Right renal cortex interstitium (tissue), 3 donors: ENCODE data around the gene POMT1. TPM values are rescaled to one million over a fixed set of nuclear protein-coding genes. Genes with fewer than 3 reads are reported as not detected.

Experiments used
- DNase-seq, 3 donors: peaks; one replicate each; pipeline ENCODE4 v3.0.0-alpha.2; 2013; ENCODE audit warnings: low read depth in 3 of 3, low spot score in 2 of 3
- polyA plus RNA-seq, 3 donors: library from polyadenylated mRNA; unstranded; fragments of 120-200 nt; gene quantifications; one replicate each; pipeline ENCODE4 v1.2.1, GENCODE V29; 2013; ENCODE audit not compliant: insufficient read length in 3 of 3

The POMT1 gene
- polyA plus RNA-seq, 3 donors: 31.4 to 32.7 (median 31.9) TPM

DNA sequence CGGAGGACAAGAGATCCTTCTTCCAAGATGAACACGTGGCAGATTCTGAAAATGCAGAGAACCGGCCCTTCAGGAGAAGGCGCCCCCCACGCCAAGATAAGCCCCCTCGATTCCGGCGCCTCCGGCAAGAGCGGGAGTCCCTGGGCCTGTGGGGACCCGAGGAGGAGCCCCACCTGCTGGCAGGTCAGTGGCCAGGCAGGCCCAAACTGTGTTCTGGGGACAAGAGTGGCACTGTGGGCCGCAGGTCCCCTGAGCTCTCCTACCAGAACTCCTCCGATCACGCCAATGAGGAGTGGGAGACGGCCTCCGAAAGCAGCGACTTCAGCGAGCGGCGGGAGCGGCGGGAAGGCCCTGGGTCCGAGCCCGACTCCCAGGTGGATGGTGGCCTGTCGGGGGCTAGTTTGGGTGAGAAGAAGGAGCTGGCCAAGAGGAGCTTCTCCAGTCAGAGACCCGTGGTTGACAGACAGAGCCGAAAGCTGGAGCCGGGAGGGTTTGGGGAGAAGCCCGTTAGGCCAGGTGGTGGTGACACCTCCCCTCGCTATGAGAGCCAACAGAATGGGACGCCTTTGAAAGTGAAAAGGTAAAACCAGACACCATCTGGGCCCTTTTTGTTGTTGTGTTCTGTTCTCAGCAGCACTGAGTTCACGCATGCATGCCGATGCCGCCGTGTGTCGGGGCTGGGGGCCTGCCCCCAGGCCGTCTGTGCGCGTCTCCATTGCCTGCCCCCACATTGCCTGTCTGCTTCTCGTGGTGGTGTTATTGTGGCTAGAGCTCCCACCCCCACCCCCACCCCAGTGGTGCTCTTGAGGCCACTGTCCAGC is 26.6 kb upstream of the POMT1 start:
- no peak for DNase-seq

- no peak for DNase-seq
Observed at GRCh38 chr9:131476777-131477345, 25.9 kb upstream of the POMT1 start.

GRCh38 chr9:131477367-131477766 is 25.4 kb upstream of the POMT1 start:
- DNase-seq: no peak

DNA sequence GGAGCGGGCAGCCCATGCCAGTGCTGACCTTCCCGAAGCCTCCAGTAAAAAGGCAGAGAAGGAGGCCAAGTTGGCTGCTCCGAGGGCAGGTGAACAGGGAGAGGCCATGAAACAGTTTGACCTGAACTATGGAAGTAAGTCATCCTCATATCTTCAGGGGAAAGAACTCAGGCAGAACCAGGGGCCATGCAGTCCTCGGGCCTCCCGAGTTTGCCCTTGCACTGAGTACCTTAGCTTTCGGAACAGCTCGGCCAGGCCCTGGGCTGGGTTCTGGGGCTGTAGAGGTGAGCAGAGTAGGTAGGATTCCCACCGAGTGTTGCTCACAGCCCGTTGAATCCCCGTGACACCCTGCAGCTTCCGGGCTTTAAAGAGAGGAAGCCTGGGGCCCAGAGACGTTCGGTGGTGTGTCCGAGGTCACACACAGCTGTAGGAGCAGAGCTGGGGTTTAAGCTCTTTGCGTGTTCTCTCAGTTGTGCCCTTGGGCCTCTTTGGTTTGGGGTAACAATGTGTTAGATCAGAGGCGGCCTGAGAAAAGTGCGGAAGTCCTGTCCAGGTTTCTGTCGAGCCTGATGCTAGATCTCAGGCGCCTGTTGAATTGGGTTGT is 24.8 kb upstream of the POMT1 start:
- no peak for DNase-seq

DNA sequence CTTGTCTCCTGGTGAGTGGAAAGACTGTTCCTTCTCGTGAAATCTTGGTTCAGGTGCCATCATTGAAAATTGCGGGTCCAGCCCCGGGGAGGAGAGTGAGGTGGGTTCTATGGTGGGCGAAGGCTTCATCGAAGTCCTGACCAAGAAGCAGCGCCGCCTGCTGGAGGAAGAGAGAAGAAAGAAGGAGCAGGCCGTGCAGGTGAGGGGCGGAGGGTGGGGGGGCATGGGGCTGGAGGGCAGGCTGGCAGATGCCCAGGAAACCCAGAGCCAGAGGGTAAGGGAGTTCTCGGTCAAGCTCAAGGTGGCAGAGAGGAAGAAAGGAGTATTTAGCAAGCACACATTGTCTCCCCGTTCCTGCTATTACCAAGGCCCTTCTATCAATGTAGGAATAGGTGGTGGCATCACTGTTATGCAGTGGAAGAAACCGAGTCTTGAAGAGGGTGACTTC is 24.3 kb upstream of the POMT1 start:
- DNase-seq: peak; percentile 8 to 39 (median 39)

- no peak for DNase-seq
Observed at GRCh38 chr9:131478911-131479310, 23.8 kb upstream of the POMT1 start.

DNA sequence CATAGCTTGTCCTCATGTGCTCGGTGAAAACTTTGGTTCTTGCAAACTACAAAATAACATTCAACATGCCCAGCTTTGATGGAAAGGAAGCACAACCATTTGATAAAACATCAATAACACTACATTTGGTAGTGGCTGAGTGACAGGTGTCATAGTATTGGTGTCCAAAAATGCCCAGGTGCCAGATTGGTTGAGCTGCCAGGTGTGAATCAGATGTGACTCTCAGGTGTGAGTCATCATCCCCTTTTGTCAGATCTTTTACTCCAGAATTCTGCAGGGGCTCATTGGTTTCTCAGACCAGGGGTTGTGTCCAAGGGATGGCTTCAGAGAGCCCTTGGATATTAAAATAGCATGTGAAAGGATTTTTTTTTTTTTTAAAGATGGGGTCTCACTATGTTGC is 22.5 kb upstream of the POMT1 start:
- no peak for DNase-seq

GRCh38 chr9:131481441-131482342 is 21.0 kb upstream of the POMT1 start:
- no peak for DNase-seq

DNA sequence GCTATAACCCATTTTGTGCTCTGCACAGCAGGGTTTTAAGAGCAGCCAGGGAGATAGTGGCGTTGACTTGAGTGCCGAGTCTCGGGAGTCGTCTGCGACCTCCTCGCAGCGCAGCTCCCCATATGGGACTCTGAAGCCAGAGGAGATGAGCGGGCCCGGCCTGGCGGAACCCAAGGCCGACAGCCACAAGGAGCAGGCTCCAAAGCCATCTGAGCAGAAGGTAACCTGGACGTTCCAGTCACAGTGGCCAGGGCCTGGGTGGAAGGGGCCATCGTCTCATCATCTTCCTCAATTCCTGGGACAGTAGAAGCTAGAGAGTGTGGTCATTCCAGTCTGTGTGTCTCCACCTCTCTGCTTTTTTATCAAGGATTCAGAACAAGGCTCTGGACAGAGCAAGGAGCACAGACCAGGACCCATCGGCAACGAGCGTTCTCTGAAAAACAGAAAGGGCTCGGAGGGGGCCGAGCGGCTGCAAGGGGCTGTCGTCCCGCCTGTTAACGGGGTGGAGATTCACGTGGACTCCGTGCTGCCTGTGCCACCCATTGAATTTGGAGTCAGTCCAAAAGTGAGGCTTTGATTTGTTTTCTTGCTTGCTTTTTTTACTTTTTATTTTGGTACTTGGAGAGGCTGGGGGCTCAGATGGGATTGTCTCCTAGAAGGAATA is 20.2 kb upstream of the POMT1 start:
- DNase-seq: no peak

GRCh38 chr9:131483319-131484050 is 19.2 kb upstream of the POMT1 start:
- no peak for DNase-seq

- no peak for DNase-seq
Observed at GRCh38 chr9:131484051-131484445, 18.7 kb upstream of the POMT1 start.

DNA sequence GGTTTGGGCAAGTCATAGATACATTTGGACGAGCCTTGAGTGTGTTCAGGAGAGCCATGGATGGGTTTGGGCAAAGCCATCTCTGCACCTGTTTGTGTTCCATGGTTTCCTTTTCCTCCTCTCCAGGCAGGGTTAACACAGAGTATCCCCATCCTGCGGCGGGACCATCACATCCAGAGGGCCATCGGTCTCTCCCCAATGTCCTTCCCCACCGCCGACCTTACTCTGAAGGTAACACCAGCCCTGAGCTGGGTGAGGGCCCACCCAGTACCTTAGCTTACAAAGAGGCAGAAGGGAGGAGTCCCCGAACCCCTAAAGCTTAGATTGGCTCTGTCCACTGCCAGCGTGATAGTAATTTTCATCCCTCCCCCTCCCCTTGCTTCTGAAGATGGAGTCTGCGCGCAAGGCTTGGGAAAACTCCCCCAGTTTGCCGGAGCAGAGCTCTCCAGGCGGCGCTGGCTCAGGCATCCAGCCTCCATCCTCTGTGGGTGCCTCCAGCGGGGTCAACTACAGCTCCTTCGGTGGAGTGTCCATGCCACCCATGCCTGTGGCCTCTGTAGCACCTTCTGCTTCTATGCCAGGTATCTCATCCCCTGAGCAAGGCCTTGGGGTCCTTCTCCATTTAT is 18.0 kb upstream of the POMT1 start:
- DNase-seq: no peak

GRCh38 chr9:131485206-131485605 is 17.5 kb upstream of the POMT1 start:
- no peak for DNase-seq

GRCh38 chr9:131485728-131486422 is 16.8 kb upstream of the POMT1 start:
- DNase-seq: no peak

- DNase-seq: no peak
Observed at GRCh38 chr9:131487001-131487400, 15.7 kb upstream of the POMT1 start.

DNA sequence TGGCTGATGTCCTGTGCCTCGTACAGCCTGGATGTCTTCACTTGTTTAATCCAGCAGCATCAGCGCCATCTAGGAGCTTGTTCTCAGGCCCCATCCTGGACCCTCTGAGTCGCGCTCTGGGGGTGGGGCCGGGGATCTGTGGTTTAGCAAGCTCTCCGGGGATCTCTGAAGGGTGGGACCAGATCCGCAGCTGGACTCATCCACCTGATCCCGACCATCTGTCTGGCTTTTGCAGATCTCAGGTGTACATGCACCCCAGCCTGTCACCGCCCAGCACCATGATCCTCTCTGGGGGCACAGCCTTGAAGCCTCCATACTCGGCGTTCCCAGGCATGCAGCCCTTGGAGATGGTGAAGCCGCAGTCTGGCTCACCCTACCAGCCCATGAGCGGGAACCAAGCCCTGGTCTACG is 15.1 kb upstream of the POMT1 start:
- DNase-seq: no peak

DNA sequence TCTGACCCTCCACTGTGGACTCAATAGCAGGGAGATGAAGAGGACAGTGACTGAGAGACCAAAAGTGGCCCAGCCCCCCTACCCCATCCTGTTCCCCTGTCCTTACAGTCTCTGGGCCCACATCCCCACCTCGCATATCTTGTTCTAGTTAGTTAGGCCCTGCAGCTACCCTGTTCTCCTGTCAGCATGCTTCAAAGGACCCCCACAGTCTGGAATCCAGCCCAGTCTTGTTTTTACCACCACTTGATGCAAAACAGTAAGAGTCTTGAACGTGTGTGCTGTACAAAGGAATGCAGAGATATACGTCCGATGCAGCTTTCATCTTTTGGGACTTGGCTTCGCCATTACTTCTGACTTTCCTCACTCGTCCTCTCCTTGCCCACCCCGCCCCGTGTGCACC is 12.2 kb upstream of the POMT1 start:
- DNase-seq: no peak

DNA sequence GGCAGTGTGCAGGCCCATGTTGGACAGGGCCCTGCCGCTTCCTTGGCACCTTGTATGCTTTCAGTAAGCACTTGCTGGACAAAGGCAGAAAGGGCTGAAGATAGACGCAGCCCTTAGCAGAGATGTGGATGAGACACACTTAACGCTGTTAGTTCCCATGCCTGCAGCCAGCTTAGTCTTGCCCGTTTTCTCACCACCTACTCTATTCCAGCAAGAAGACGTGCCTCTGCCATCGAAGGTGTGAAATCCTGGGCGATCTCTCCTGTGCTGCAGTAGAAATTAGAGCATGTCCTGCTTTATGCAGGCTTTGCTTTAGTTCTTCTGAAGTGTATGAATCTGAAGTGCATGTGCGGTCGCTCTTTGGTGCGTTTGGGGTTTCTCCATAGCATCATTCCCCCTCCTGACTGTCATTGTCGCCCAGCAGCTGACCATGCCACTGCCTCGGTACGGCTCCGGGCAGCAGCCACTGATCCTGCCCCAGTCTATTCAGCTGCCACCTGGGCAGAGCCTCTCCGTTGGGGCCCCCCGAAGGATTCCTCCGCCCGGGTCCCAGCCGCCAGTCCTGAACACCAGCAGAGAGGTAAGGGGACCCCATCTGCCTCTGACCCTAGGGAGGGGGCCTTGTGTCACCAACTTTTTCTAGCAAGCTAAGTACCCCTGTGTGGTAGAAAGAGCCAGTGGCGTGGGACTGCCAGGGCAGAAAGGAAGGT is 11.6 kb upstream of the POMT1 start:
- DNase-seq: no peak
